ENCODE results near the gene UBR2. TPM values are rescaled to one million over a fixed set of nuclear protein-coding genes. Genes with fewer than 3 reads are reported as not detected.

UBR2 gene
- total RNA-seq, 1 experiment from 2014 or later = 21.7 TPM

GRCh38 chr6:42688281-42688680 is 124.5 kb downstream of the UBR2 start:
- Mint-ChIP-seq H3K27me3 (ENCODE audit: insufficient read depth, unreplicated experiment) (no peaks in the 10 kb centered on the region), H3K27ac (ENCODE audit: unreplicated experiment) (no peak overlapping the region), H3K36me3 (ENCODE audit: insufficient read depth, unreplicated experiment) (peaks cover 71% of the 10 kb centered on the region), H3K4me3 (ENCODE audit: unreplicated experiment) (no peak overlapping the region), H3K9me3 (ENCODE audit: unreplicated experiment) (no peaks in the 10 kb centered on the region), H3K4me1 (ENCODE audit: low read depth, unreplicated experiment) (peaks cover 5% of the 10 kb centered on the region)
- CTCF ChIA-PET = no interaction called here
- H3K4me1 ChIP-seq = peaks cover 7% of the 10 kb centered on the region
- BruUV-seq (replicated peaks) = no TSS peak
- H3K36me3 ChIP-seq (ENCODE audit: control insufficient read depth, insufficient read depth, low read length) = no peaks in the 10 kb centered on the region; the same call in 1 of the 2 replicates
- no peaks in the 10 kb centered on the region for H3K27me3 ChIP-seq (replicated peaks; ENCODE audit: control insufficient read depth, insufficient read depth, low read length)
- no peaks in the 10 kb centered on the region for H3K9me3 ChIP-seq
- POLR2A ChIA-PET = no interaction called here
- DNase-seq = no peak
- intact Hi-C loops (cut with micrococcal nuclease; ENCODE audit: unreplicated experiment) = no loop called here
- no peak for TF ChIP-seq CTCF (IDR thresholded peaks at IDR 0.05; ENCODE audit: insufficient read depth in 1 of 2, low read depth in 1 of 2, low read length in 1 of 2, severe bottlenecking in 1 of 2, unreplicated experiment in 1 of 2)
- no peak overlapping the region for H3K4me3 ChIP-seq (ENCODE audit: low read depth, low read length)

GRCh38 chr6:42689371-42689770 is 125.5 kb downstream of the UBR2 start:
- Mint-ChIP-seq H3K4me3 (ENCODE audit: unreplicated experiment) (no peak overlapping the region), H3K4me1 (ENCODE audit: low read depth, unreplicated experiment) (no peaks in the 10 kb centered on the region), H3K27ac (ENCODE audit: unreplicated experiment) (no peak overlapping the region), H3K27me3 (ENCODE audit: insufficient read depth, unreplicated experiment) (no peaks in the 10 kb centered on the region), H3K36me3 (ENCODE audit: insufficient read depth, unreplicated experiment) (peaks cover 71% of the 10 kb centered on the region), H3K9me3 (ENCODE audit: unreplicated experiment) (no peaks in the 10 kb centered on the region)
- ChIA-PET POLR2A (no interaction called here), CTCF (no interaction called here)
- BruUV-seq (replicated peaks) = no TSS peak
- no peak for DNase-seq
- no peaks in the 10 kb centered on the region for H3K4me1 ChIP-seq
- intact Hi-C loops (cut with micrococcal nuclease; ENCODE audit: unreplicated experiment) = no loop called here
- H3K4me3 ChIP-seq (ENCODE audit: low read depth, low read length) = no peak overlapping the region
- no peaks in the 10 kb centered on the region for H3K27me3 ChIP-seq (replicated peaks; ENCODE audit: control insufficient read depth, insufficient read depth, low read length)
- no peak for TF ChIP-seq CTCF (IDR thresholded peaks at IDR 0.05; ENCODE audit: insufficient read depth in 1 of 2, low read depth in 1 of 2, low read length in 1 of 2, severe bottlenecking in 1 of 2, unreplicated experiment in 1 of 2)
- H3K9me3 ChIP-seq = no peaks in the 10 kb centered on the region
- H3K36me3 ChIP-seq (ENCODE audit: control insufficient read depth, insufficient read depth, low read length) = no peaks in the 10 kb centered on the region; the same call in 1 of the 2 replicates

GRCh38 chr6:42690151-42690702 is 126.4 kb downstream of the UBR2 start:
- no peaks in the 10 kb centered on the region for H3K9me3 ChIP-seq
- no TSS peak for BruUV-seq (replicated peaks)
- H3K4me3 ChIP-seq (ENCODE audit: low read depth, low read length) = no peak overlapping the region
- H3K36me3 ChIP-seq (ENCODE audit: control insufficient read depth, insufficient read depth, low read length) = no peaks in the 10 kb centered on the region; the same call in 1 of the 2 replicates
- no peaks in the 10 kb centered on the region for H3K27me3 ChIP-seq (replicated peaks; ENCODE audit: control insufficient read depth, insufficient read depth, low read length)
- no peaks in the 10 kb centered on the region for H3K9me3 Mint-ChIP-seq (ENCODE audit: unreplicated experiment)
- H3K4me1 Mint-ChIP-seq (ENCODE audit: low read depth, unreplicated experiment) = no peaks in the 10 kb centered on the region
- TF ChIP-seq CTCF (IDR thresholded peaks at IDR 0.05; ENCODE audit: insufficient read depth in 1 of 2, low read depth in 1 of 2, low read length in 1 of 2, severe bottlenecking in 1 of 2, unreplicated experiment in 1 of 2) = no peak
- H3K4me1 ChIP-seq = no peaks in the 10 kb centered on the region
- DNase-seq = no peak
- no peak overlapping the region for H3K27ac Mint-ChIP-seq (ENCODE audit: unreplicated experiment)
- ChIA-PET CTCF (no interaction called here), POLR2A (no interaction called here)
- intact Hi-C loops (cut with micrococcal nuclease; ENCODE audit: unreplicated experiment) = no loop called here
- H3K36me3 Mint-ChIP-seq (ENCODE audit: insufficient read depth, unreplicated experiment) = peaks cover 70% of the 10 kb centered on the region
- no peaks in the 10 kb centered on the region for H3K27me3 Mint-ChIP-seq (ENCODE audit: insufficient read depth, unreplicated experiment)
- no peak overlapping the region for H3K4me3 Mint-ChIP-seq (ENCODE audit: unreplicated experiment)
